Tibial nerve (tissue), 4 donors: ENCODE measurements around the gene PMIS2. TPM values are rescaled to one million over a fixed set of nuclear protein-coding genes. Genes with fewer than 3 reads are reported as not detected.

Experiments used
- DNase-seq, 2 donors: peaks; one replicate each; pipeline ENCODE4 v3.0.0-alpha.2; 2019; ENCODE audit warnings: low spot score in 2 of 2
- H3K27ac ChIP-seq, 4 donors: fragments of 200-600 bp; sonication (generic) in 3 of 4; one replicate each; pipeline ENCODE4 v1.5.1; 2017 to 2019; ENCODE audit warnings: mild to moderate bottlenecking in 1 of 4
- H3K27me3 ChIP-seq, 2 donors: fragments of 200-600 bp; sonication (generic) in 1 of 2; one replicate each; pipeline versions ENCODE4 v1.5.1 to v1.6.0; 2017 to 2019
- H3K36me3 ChIP-seq, 3 donors: fragments of 200-600 bp; sonication (generic); one replicate each; pipeline ENCODE4 v1.5.1; 2018 to 2019
- H3K4me1 ChIP-seq, 4 donors: fragments of 200-600 bp; sonication (generic) in 3 of 4; one replicate each; pipeline ENCODE4 v1.5.1; 2017 to 2019
- H3K4me3 ChIP-seq, 4 donors: fragments of 200-600 bp; sonication (generic) in 3 of 4; one replicate each; pipeline ENCODE4 v1.5.1; 2017 to 2019; ENCODE audit warnings: mild to moderate bottlenecking in 1 of 4, moderate library complexity in 1 of 4
- H3K9me3 ChIP-seq, 4 donors: fragments of 200-600 bp; sonication (generic) in 3 of 4; one replicate each; pipeline ENCODE4 v1.5.1; 2017 to 2019
- EP300 ChIP-seq, 2 donors: sonication (generic); formaldehyde crosslinking; IDR thresholded peaks; one replicate each; pipeline ENCODE4 v1.6.1; 2017; ENCODE audit warnings: antibody characterized with exemption in 2 of 2, mild to moderate bottlenecking in 1 of 2
- POLR2A ChIP-seq, 2 donors: fragments of 450-650 bp; IDR thresholded peaks; one replicate each; pipeline ENCODE4 v1.6.1; 2017; ENCODE audit warnings: antibody characterized with exemption in 2 of 2, mild to moderate bottlenecking in 2 of 2, moderate library complexity in 2 of 2
- WGBS, 2 donors: methylation state at CpG; one replicate each; pipeline ENCODE4 v1.1.5; 2018; 5-methylcytosine and 5-hydroxymethylcytosine counted together
- total RNA-seq, 4 donors: library from RNA; depleted of rRNA; stranded (reverse); fragments of >200 nt; gene quantifications; one replicate each; pipeline ENCODE4 v1.1.0, GENCODE V29; 2016
- TF ChIP-seq, protein P1 (sequence below), 5 experiments: fragments of 200-600 bp in 3 of 5; fragments of 450-650 bp in 2 of 5; sonication (generic) in 3 of 5; IDR thresholded peaks; one replicate each; pipeline ENCODE4 v1.5.1; 2016 to 2019; ENCODE audit warnings: antibody characterized with exemption in 5 of 5, mild to moderate bottlenecking in 3 of 5, moderate library complexity in 2 of 5

Gene PMIS2
- total RNA-seq, 4 donors from 2014 or later = not detected

DNA sequence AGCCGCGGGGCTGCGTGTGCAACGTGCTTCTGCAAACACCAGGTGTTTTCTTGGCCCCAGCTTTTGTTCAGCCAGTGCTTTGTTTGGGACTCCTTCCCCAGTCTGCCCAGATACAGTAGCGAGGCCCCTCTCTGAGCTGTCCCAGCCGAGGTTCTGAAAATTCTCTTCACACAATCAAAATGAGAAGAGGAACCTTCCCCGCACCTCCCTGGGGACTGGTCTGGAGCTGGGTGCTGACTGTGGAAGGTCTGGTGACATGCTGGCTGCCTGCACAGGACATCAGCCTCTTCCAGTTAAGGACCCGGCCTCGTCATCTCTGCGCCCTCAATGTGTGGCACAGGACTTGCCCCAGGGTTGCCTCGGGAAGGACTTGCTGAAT lies 26.7 kb upstream of the PMIS2 start:
- H3K4me3 ChIP-seq = no peak overlapping the region
- peaks cover 0 to 15% (median 2%) of the 10 kb centered on the region in 4 donors for H3K4me1 ChIP-seq
- DNase-seq = no peak
- no peak overlapping the region for H3K27ac ChIP-seq
- WGBS, 2 donors = 60 to 76% methylated on average over 9 to 11 of the region's 11 CpGs
- no peaks in the 10 kb centered on the region for H3K9me3 ChIP-seq
- TF ChIP-seq, protein P1, sequence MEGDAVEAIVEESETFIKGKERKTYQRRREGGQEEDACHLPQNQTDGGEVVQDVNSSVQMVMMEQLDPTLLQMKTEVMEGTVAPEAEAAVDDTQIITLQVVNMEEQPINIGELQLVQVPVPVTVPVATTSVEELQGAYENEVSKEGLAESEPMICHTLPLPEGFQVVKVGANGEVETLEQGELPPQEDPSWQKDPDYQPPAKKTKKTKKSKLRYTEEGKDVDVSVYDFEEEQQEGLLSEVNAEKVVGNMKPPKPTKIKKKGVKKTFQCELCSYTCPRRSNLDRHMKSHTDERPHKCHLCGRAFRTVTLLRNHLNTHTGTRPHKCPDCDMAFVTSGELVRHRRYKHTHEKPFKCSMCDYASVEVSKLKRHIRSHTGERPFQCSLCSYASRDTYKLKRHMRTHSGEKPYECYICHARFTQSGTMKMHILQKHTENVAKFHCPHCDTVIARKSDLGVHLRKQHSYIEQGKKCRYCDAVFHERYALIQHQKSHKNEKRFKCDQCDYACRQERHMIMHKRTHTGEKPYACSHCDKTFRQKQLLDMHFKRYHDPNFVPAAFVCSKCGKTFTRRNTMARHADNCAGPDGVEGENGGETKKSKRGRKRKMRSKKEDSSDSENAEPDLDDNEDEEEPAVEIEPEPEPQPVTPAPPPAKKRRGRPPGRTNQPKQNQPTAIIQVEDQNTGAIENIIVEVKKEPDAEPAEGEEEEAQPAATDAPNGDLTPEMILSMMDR (IDR thresholded peaks at IDR 0.05) = no peak
- no peak for TF ChIP-seq EP300 (IDR thresholded peaks at IDR 0.05)
- H3K27me3 ChIP-seq = peaks cover 0 to 66% of the 10 kb centered on the region in 2 donors
- no peaks in the 10 kb centered on the region for H3K36me3 ChIP-seq

DNA sequence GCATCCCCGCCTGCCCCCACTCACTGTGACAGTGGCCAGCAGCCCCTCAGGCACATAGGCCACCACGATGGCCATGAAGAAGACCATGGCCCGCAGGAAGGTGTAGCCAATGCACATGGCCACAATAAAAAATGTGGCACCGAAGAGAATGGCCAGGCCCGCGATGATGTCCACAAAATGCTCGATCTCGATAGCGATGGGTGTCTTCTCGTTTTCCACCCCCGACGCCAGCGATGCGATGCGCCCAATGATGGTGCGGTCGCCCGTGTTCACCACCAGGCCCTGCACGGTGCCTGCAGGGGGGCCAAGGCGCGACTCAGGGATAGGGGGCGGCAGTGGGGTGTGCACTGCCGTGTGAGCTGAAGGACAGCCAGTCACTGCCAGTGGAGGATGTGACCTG lies 26.2 kb upstream of the PMIS2 start:
- H3K9me3 ChIP-seq = no peaks in the 10 kb centered on the region
- peaks cover 0 to 15% (median 2%) of the 10 kb centered on the region in 4 donors for H3K4me1 ChIP-seq
- TF ChIP-seq, protein P1 (IDR thresholded peaks at IDR 0.05) = no peak
- TF ChIP-seq POLR2A (IDR thresholded peaks at IDR 0.05) = no peak
- TF ChIP-seq EP300 (IDR thresholded peaks at IDR 0.05) = no peak
- WGBS, 2 donors = 89 to 91% methylated on average over 23 of the region's 23 CpGs
- H3K27ac ChIP-seq = no peak overlapping the region
- no peaks in the 10 kb centered on the region for H3K36me3 ChIP-seq
- H3K27me3 ChIP-seq = peaks cover 0 to 66% of the 10 kb centered on the region in 2 donors
- DNase-seq = no peak
- H3K4me3 ChIP-seq = no peak overlapping the region

DNA sequence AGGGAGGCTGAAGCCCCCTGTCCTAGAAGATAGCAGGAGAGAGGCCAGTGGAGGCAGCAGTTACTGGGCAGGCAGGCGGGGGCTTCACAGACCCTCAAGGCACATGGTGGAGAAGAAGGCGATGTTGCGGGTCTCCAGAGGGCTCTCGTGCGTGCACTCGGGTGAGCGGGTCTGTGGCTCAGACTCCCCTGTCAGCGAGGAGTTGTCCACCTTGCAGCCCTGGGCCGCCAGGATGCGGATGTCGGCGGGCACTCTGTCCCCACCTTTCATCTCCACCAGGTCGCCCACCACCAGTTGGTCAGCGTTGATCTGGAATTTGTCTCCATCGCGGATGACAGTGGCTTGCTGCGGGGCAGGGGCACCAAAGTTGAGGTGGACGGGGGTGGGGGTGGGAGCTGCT lies 25.7 kb upstream of the PMIS2 start:
- DNase-seq = no peak
- H3K27me3 ChIP-seq = peaks cover 0 to 66% of the 10 kb centered on the region in 2 donors
- TF ChIP-seq POLR2A (IDR thresholded peaks at IDR 0.05) = no peak
- TF ChIP-seq, protein P1 (IDR thresholded peaks at IDR 0.05) = no peak
- no peak for TF ChIP-seq EP300 (IDR thresholded peaks at IDR 0.05)

DNA sequence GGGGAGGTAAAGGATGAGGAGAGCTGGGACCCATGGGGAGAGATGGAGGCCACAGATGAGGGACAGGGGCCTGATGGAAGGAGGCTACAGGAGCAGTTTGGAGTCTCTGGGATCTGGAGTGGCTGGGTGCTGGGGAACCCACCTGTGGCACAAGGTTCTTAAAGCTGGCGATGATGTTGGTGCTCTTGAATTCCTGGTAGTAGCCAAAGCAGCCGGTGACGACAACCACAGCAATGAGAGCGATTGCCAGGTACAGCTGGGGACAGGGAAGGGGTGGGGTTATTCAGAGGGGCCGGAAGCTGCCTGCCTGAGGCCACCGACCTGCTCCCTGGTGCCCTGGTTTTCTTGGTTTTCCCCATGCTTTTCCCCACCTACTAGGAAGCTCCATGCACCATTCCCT lies 25.3 kb upstream of the PMIS2 start:
- H3K27ac ChIP-seq = no peak overlapping the region
- no peak for DNase-seq
- 58 to 70% methylated on average over 6 of the region's 6 CpGs for WGBS, 2 donors
- peaks cover 0 to 15% (median 2%) of the 10 kb centered on the region in 4 donors for H3K4me1 ChIP-seq
- no peak overlapping the region for H3K4me3 ChIP-seq
- TF ChIP-seq EP300 (IDR thresholded peaks at IDR 0.05) = no peak
- no peak for TF ChIP-seq POLR2A (IDR thresholded peaks at IDR 0.05)
- TF ChIP-seq, protein P1 (IDR thresholded peaks at IDR 0.05) = no peak
- peaks cover 0 to 66% of the 10 kb centered on the region in 2 donors for H3K27me3 ChIP-seq
- H3K9me3 ChIP-seq = no peaks in the 10 kb centered on the region
- H3K36me3 ChIP-seq = no peaks in the 10 kb centered on the region

More for the DNA sequence above, 25.7 kb upstream of the PMIS2 start:
- no peak overlapping the region for H3K27ac ChIP-seq
- peaks cover 0 to 15% (median 2%) of the 10 kb centered on the region in 4 donors for H3K4me1 ChIP-seq
- H3K36me3 ChIP-seq = no peaks in the 10 kb centered on the region
- no peak overlapping the region for H3K4me3 ChIP-seq
- WGBS, 2 donors = 89 to 90% methylated on average over 18 of the region's 18 CpGs
- no peaks in the 10 kb centered on the region for H3K9me3 ChIP-seq

DNA sequence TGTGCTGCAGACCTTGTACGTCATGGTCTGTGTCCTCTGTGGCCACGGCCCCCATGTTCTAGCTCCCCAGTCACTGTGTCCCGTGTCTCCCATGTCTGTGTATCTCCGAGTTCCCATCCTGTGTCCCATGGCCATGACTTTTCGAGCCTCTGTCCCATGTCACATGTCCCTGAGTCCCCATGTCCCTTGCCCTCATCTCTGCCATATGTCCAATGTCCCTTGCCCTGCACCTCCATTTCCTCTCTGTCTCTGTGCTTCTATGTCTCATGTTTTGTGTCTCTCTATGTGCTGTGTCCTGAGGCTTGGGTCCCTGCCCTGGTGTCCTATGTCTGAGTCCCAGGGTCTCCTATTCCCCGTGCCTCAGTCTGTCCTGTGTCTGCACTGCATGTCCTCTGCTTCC lies 24.5 kb upstream of the PMIS2 start:
- H3K9me3 ChIP-seq = no peaks in the 10 kb centered on the region
- no peak for TF ChIP-seq EP300 (IDR thresholded peaks at IDR 0.05)
- no peak overlapping the region for H3K27ac ChIP-seq
- H3K27me3 ChIP-seq = peaks cover 0 to 66% of the 10 kb centered on the region in 2 donors
- no peaks in the 10 kb centered on the region for H3K36me3 ChIP-seq
- no peak for DNase-seq
- no peak overlapping the region for H3K4me3 ChIP-seq
- 74 to 89% methylated on average over 6 of the region's 6 CpGs for WGBS, 2 donors
- peaks cover 0 to 15% (median 2%) of the 10 kb centered on the region in 4 donors for H3K4me1 ChIP-seq

DNA sequence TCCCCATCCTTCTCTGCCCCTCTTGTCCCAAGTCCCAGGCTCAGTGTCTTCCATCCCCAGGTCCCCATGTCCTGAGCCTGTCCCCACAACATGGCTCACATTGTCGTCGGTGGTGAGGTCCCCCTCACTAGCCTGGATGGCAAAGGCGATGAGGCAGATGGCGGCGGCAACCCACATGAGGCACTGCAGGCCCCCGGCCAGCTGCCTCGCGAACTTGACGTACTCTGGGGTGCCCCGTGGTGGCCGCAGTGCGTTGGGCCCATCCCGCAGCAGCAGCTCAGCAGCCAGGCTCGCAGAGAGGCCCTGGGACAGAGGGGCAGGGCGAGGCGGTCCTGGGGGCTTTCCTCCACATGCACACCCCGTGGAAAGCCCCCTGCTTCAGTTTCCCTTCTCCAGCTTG lies 23.6 kb upstream of the PMIS2 start:
- H3K4me1 ChIP-seq = peaks cover 0 to 15% (median 2%) of the 10 kb centered on the region in 4 donors
- WGBS, 2 donors = 54 to 57% methylated on average over 17 of the region's 17 CpGs
- no peak overlapping the region for H3K27ac ChIP-seq
- TF ChIP-seq POLR2A (IDR thresholded peaks at IDR 0.05) (no peak), EP300 (IDR thresholded peaks at IDR 0.05) (no peak)
- TF ChIP-seq, protein P1 (IDR thresholded peaks at IDR 0.05) = no peak
- no peaks in the 10 kb centered on the region for H3K9me3 ChIP-seq
- no peak overlapping the region for H3K4me3 ChIP-seq
- no peak for DNase-seq
- peaks cover 0 to 63% of the 10 kb centered on the region in 2 donors for H3K27me3 ChIP-seq
- H3K36me3 ChIP-seq = no peaks in the 10 kb centered on the region
